BJ (cell line): ENCODE results near the gene VPS4A. TPM values are rescaled to one million over a fixed set of nuclear protein-coding genes. Genes with fewer than 3 reads are reported as not detected.

Source experiments
- CTCF ChIA-PET: fragments of 350-600 bp; formaldehyde crosslinking; extraction: SDS; loops from one replicate; lab custom pipeline; 2021; ENCODE audit warnings: antibody characterized with exemption, inconsistent platforms; lab: Yijun Ruan, JAX
- POLR2A ChIA-PET: fragments of 300-600 bp; sonication (Branson Sonifier 250); formaldehyde crosslinking; extraction: SDS; loops from one replicate; lab custom pipeline; 2021; ENCODE audit warnings: antibody characterized with exemption; lab: Charles Lee
- DNase-seq: peaks from one replicate; pipeline ENCODE4 v3.0.0-alpha.2; 2011; ENCODE audit warnings: low read depth
- H3K27me3 ChIP-seq: 2 replicates; pipeline ENCODE4 v1.6.0; 2011; ENCODE audit warnings: low read length; ENCODE audit not compliant: control insufficient read depth, insufficient read depth
- H3K36me3 ChIP-seq: 2 replicates; pipeline ENCODE4 v1.5.1; 2011; ENCODE audit warnings: low read length; ENCODE audit not compliant: control insufficient read depth, insufficient read depth
- H3K4me3 ChIP-seq: 2 replicates; pipeline ENCODE4 v1.5.1; 2011; ENCODE audit warnings: low read depth, mild to moderate bottlenecking, control low read depth, low read length
- CTCF ChIP-seq: IDR thresholded peaks from 2 replicates; pipeline ENCODE4 v1.5.1; 2011; ENCODE audit warnings: low read depth, mild to moderate bottlenecking, control low read depth, inconsistent platforms, low read length, moderate library complexity; ENCODE audit not compliant: insufficient read depth
- polyA plus RNA-seq: library from polyadenylated mRNA; depleted of rRNA; stranded (reverse); fragments of >200 nt; gene quantifications from 2 replicates; pipeline ENCODE4 v1.2.3, GENCODE V29; 2011

The VPS4A gene
- polyA plus RNA-seq, 1 experiment: 19.4 TPM

GRCh38 chr16:69339289-69340094 is 28.3 kb downstream of the VPS4A start, which contains the start of the genes COG8 and NIP7:
Gene COG8, minus strand, starts transcription at chr16:69339564. Its CDS starts 12 bp downstream, at chr16:69339552.
Gene NIP7, plus strand, starts transcription at chr16:69339772. Its CDS starts 58 bp downstream, at chr16:69339830.
- peak; percentile 90 for DNase-seq
- Histone ChIP-seq H3K27me3 (no peaks in the 10 kb centered on the region), H3K36me3 (peaks cover 13% of the 10 kb centered on the region), H3K4me3 (peak within 1 kb of the TSS; percentile 83)
- peak; percentile 85 for TF ChIP-seq CTCF
- ChIA-PET POLR2A (no interaction called here), CTCF (interaction anchor here (0.8 to 1.2 kb wide), 6 partner anchors 10 to 190 kb away, joined by 3 to 6 read pairs (median 4); no protein-coding TSS in a partner anchor)

- CTCF ChIA-PET: interaction anchor here (0.8 to 1.1 kb wide), 2 partner anchors 13 to 28 kb away, joined by 3 to 4 read pairs; no protein-coding TSS in a partner anchor
- no peaks in the 10 kb centered on the region for H3K27me3 ChIP-seq
- POLR2A ChIA-PET: no interaction called here
- peaks cover 6% of the 10 kb centered on the region for H3K36me3 ChIP-seq
- DNase-seq: no peak
- no peak for TF ChIP-seq CTCF
- peak overlapping the region; percentile 83 for H3K4me3 ChIP-seq
Measured at GRCh38 chr16:69340095-69340644, 29.0 kb downstream of the VPS4A start.

- no peak for TF ChIP-seq CTCF
- CTCF ChIA-PET: no interaction called here
Measured at GRCh38 chr16:69344171-69344570, 33.0 kb downstream of the VPS4A start.

DNA sequence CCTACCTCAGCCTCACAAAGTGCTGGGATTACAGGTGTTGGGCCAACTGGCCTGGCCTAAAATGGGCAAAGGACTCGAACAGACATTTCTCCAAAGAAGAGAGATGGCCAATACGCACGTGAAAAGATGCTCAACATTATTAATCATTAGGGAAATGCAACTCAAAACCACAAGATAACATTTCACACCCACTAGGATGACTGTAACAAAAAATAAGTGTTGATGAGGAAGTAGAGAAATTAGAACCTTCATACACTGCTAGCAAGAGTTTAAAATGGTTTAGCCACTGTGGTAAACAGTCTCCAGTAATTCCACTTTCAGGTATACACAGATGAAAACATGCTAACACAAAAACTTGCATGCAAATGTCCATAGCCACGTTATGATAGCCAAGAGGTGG is 34.8 kb downstream of the VPS4A start:
- CTCF ChIA-PET: no interaction called here
- no peak for DNase-seq
- H3K4me3 ChIP-seq: no peak overlapping the region
- POLR2A ChIA-PET: no interaction called here
- peaks cover 2% of the 10 kb centered on the region; the same call in 1 of the 2 replicates for H3K36me3 ChIP-seq
- no peaks in the 10 kb centered on the region for H3K27me3 ChIP-seq
- TF ChIP-seq CTCF: no peak

More at GRCh38 chr16:69344171-69344570, 33.0 kb downstream of the VPS4A start:
- POLR2A ChIA-PET: no interaction called here
- Histone ChIP-seq H3K27me3 (no peaks in the 10 kb centered on the region), H3K4me3 (no peak overlapping the region), H3K36me3 (peaks cover 2% of the 10 kb centered on the region; the same call in 1 of the 2 replicates)
- no peak for DNase-seq

- ChIA-PET POLR2A (no interaction called here), CTCF (interaction anchor here (0.6 kb wide), 1 partner anchor 50 kb away, joined by 3 read pairs; no protein-coding TSS in a partner anchor)
- DNase-seq: no peak
- Histone ChIP-seq H3K36me3 (no peaks in the 10 kb centered on the region), H3K4me3 (no peak overlapping the region), H3K27me3 (no peaks in the 10 kb centered on the region)
- no peak for TF ChIP-seq CTCF
Measured at GRCh38 chr16:69346683-69347082, 35.5 kb downstream of the VPS4A start.
